Stimulated activated CD8-positive, alpha-beta memory T cell treated with anti-CD3 and anti-CD28 coated beads, Interleukin-2, amount 100 ng/mL, for 1 hour (primary cell): ENCODE measurements around the gene KRT13.

ENCODE experiments used
- DNase-seq, 2 donors: peaks; one replicate each; pipeline ENCODE4 v3.0.0-alpha.2; 2020; ENCODE audit warnings: low read depth in 2 of 2

The KRT13 gene

GRCh38 chr17:41467561-41467960 lies 37.9 kb downstream of the KRT13 start:
- DNase-seq = no peak

DNA sequence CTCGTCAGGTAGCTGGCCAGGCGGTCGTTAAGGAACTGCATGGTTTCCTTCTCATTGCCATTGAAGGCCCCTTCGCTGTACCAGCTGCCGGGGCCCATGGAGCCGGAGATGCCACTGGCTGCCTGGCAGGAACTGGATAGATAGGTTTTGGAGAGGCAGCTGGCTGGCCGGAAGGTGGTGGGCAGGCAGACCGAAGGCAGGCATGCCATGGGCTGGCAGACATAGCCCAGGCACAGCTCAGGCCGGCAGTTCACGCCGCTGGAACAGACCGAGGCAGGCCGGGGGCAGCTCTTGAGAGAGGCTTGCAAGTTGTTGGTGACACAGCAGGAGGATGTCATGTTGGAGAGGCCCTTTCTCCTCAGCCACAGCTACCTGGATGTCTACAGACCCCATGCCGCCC lies 38.4 kb downstream of the KRT13 start, which contains the start of gene KRT32:
Gene KRT32, minus strand, starts transcription at position 399 of the 400 bp plus-strand sequence. Its CDS starts 61 bp downstream, at position 338.
- no peak for DNase-seq

GRCh38 chr17:41464682-41465081 lies 40.7 kb downstream of the KRT13 start:
- DNase-seq = no peak

DNA sequence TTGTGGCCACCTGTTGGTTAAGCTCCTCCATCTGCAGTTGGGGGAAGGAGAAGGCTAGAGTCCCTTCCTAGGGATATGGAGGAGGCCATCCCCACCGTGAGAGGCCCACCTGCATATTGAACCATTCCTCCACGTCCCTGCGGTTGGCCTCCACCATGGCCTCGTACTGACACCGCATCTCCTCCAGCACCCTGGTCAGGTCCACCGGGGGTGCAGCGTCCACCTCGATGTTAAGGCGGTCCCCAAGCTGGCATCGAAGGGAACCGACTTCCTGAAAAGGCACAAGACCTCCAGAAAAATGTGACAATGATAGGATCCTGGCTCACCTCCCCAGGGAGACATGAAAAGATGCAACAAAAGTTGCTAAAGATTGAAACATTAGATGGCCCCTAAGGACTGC lies 41.2 kb downstream of the KRT13 start:
- no peak for DNase-seq

GRCh38 chr17:41463746-41464145 lies 41.7 kb downstream of the KRT13 start:
- no peak for DNase-seq

DNA sequence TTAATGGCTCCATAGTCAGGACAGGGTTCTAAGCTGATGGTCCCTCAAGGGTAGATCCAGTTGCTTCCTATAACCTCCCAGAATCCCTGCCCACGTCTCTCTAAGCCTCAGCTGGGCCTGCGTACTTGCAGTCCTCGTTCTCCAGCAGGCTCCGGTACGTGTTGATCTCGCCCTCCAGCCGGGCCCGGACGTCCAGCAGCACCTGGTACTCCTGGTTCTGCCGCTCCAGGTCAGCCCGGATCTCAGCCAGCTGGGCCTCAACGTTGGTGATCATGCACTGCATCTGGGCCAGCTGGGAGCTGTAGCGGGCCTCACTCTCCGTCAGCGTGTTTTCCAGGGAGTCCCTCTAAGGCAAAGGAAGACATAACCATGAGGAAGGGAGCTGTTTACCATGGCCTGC lies 42.7 kb downstream of the KRT13 start:
- DNase-seq = no peak

DNA sequence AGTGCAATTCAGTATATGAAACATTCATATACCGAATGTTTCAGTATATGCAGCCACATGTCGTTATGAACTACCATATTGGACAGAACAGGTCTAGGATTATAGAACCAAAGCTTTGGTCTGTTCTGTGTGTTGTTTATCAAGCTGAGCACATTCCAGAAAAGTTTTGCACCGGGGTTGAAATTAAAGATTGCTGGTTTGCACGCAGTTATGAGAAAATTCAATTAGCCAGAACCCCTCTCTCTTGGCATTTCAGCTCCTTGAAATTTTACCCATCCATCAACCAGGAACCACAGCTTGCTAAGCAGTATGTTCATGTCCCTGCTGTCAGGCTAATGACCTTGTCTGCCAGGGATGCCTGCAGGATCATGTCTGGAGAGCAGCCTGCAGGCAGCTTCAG lies 47.7 kb downstream of the KRT13 start:
- no peak for DNase-seq

- no peak for DNase-seq
These were observed 49.2 kb downstream of the KRT13 start for GRCh38 chr17:41456204-41456603.

DNA sequence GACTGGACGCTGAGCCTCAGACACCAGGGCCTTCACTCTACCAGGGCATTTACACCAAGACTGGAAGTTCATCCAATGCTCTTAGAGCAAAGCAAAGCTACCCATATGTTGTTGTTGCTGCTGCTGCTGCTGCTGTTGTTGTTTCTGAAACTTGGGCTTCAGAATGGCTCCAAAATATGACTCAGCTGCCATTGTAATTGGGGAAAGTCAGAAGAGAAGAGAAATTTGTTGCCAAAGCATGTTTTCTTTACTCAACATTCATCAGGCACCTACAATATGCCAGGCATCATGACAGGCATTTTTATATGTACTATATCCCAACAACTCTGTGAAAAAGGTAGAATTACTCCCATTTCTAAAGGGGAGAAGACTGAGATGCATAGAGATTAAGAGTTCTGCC lies 50.2 kb downstream of the KRT13 start:
- DNase-seq = no peak

- DNase-seq = no peak
These were observed 52.3 kb downstream of the KRT13 start for GRCh38 chr17:41453066-41453465.

DNA sequence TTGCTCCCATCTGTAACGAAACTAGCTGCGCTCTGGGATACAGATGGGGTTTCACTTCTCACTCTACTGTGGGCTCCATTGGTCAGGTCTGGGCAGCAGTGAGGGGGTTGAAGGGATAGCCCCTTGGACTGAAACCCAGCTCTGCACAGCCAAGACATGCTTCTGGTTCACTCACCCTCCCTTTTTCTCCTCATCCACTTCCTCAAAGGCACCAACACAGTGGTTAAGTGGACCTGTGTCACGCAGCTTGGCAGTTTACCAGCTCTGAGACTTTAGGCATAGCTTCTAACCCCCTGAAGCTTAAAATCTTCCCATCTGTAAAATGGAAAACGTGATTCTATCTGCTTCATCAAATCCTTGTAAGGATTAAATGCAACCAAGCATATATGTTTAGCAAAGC lies 53.1 kb downstream of the KRT13 start:
- DNase-seq = no peak

DNA sequence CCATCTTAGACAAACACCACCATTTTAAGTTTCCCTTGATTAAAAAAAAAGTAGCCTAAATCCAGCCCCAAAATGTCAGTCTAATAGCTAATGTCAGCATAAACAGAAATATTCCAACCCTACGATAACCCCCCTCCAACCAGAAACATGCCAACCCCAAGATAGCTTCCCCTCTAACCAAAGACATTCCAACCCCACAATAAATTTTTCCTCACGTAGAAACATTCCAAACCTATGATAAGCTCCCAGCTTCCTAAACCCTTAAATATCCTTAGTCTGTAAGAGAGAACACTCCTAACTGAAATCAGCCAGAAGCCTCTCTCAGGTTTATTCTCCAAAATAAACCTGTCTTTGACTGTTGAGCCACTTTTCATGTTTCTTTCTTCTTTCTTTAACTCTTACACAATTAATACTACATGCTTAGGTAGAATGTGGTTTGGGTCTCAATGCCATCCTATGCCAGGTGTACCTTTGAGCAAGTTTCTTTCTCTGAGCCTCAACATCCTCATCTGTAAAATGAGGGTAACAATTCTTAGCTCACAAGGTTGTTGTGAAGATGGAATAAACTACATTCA lies 54.2 kb downstream of the KRT13 start:
- DNase-seq = no peak
